GM11168 (cell line): ENCODE results near the gene MROH8.

Experiments
- in situ Hi-C: fragments of 300-500 bp; cut with MboI; formaldehyde crosslinking; loops from one replicate; pipeline ENCODE4 v1.12.0; 2022; ENCODE audit warnings: low sequenced_read_pairs; ENCODE audit not compliant: unreplicated experiment

Gene MROH8

GRCh38 chr20:37200926-37201826, 21.8 kb upstream of the MROH8 start:
- in situ Hi-C loops: no loop called here

- in situ Hi-C loops: no loop called here
Measured at GRCh38 chr20:37200376-37200775, 21.0 kb upstream of the MROH8 start.

- in situ Hi-C loops: loop anchor here (10.0 kb wide), 1 partner anchor 336 kb away; no protein-coding TSS in a partner anchor
Measured at GRCh38 chr20:37198932-37199660, 19.7 kb upstream of the MROH8 start.

- in situ Hi-C loops: loop anchor here (10.0 kb wide), 1 partner anchor 340 kb away; no protein-coding TSS in a partner anchor
Measured at GRCh38 chr20:37194621-37195417, 15.5 kb upstream of the MROH8 start.

- in situ Hi-C loops: loop anchor here (10.0 kb wide), 1 partner anchor 341 kb away; no protein-coding TSS in a partner anchor
Measured at GRCh38 chr20:37193821-37194220, 14.5 kb upstream of the MROH8 start.

GRCh38 chr20:37193226-37193625, 13.9 kb upstream of the MROH8 start:
- in situ Hi-C loops: loop anchor here (10.0 kb wide), 1 partner anchor 342 kb away; no protein-coding TSS in a partner anchor

- in situ Hi-C loops: loop anchor here (10.0 kb wide), 1 partner anchor 343 kb away; no protein-coding TSS in a partner anchor
Measured at GRCh38 chr20:37192137-37192854, 12.9 kb upstream of the MROH8 start.

GRCh38 chr20:37190354-37191112, 11.2 kb upstream of the MROH8 start:
- in situ Hi-C loops: loop anchor here (10.0 kb wide), 1 partner anchor 344 kb away; no protein-coding TSS in a partner anchor

GRCh38 chr20:37189416-37190016, 10.2 kb upstream of the MROH8 start:
- in situ Hi-C loops: loop anchor here (10.0 kb wide), 1 partner anchor 345 kb away; no protein-coding TSS in a partner anchor

GRCh38 chr20:37188787-37189186, 9.4 kb upstream of the MROH8 start:
- in situ Hi-C loops: no loop called here

GRCh38 chr20:37185686-37186085, 6.3 kb upstream of the MROH8 start:
- in situ Hi-C loops: no loop called here

- in situ Hi-C loops: no loop called here
Measured at GRCh38 chr20:37179683-37180524, 556 bp upstream of the MROH8 start.

GRCh38 chr20:37172836-37173235, 6.5 kb downstream of the MROH8 start:
- in situ Hi-C loops: no loop called here

- in situ Hi-C loops: no loop called here
Measured at GRCh38 chr20:37166867-37167266, 12.5 kb downstream of the MROH8 start.

- in situ Hi-C loops: no loop called here
Measured at GRCh38 chr20:37165031-37165430, 14.3 kb downstream of the MROH8 start.

GRCh38 chr20:37163832-37164554, 15.4 kb downstream of the MROH8 start:
- in situ Hi-C loops: no loop called here

GRCh38 chr20:37162646-37163045, 16.7 kb downstream of the MROH8 start:
- in situ Hi-C loops: no loop called here
